ENCODE results near the gene MIGA1.

MIGA1 gene

DNA sequence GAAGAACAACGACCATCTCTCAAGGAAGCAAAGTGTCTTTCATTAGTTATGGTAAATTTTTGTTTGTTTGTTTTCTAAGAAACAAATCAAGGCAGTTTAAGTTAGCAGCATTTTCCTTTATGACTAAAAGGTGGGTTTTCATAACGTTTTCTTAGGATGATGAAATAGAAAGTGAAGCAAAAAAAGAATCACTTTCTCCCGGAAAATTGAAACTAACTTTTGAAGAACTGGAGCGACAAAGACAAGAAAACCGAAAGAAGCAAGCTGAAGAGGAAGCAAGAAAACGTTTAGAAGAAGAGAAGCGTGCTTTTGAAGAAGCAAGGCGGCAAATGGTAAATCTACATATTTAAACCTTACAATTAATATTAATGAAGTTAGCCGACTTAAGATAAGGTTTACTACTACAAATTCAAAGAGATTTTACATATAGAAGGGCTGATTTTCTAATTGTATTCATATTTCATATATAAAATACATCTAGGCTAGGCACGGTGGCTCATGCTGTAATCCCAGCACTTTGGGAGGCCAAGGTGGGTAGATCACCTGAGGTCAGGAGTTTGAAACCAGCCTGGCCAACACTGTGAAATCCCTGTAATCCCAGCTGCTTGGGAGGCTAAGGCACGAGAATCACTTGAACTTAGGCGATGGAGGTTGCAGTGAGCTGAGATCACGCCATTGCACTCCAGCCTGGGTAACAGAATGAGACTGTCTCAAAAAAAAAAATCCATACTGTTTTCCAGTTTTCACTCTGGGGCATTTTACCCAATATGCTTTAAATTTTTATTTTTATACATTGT, 147.3 kb downstream of the MIGA1 start:
- DNase-seq, result no peak

DNA sequence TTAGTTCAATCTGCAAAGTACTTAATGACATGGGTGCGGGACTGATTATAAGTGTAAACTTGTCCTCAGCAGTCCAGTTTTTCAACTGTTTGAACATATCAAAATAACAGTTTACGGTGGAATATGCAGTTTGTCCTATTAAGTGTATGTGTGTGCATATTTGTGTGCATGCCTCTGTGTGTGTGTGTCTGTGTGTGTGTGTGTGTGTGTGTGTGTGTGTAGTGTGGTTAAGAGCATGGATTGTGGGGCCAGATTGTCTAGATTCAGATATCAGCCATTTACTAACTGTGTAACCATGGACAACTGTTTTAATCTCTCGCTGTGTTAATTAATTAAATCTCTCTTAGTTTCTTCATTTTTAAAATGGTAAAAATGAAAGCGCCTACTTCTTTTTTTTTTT, 148.0 kb downstream of the MIGA1 start:
- no peak for DNase-seq
